ENCODE results near the gene RTL5.

RTL5 gene

DNA sequence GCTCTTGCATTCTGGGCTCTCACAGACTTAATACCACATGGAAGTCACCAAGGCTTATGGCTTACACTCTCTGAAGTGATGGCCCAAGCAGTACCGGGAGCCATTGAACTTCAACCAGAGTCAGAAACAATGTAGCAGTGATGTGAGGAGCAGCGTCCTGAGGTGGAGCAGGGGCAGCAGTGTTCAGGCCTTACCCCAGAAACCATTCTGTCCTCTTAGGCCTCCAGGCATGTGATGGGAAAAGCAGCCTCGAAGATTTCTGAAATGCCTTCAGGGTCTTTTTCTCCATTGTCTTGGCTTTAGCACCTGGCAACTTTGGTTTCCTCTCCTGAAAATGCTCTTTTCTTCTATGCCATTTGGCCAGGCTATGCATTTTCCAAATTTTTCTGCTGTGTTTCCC is 27.1 kb upstream of the RTL5 start:
- no peak for TF ChIP-seq CTCF (conservative IDR thresholded peaks at IDR 0.05; ENCODE audit: low read depth)
- DNase-seq (ENCODE audit: low spot score) = no peak
- ChIA-PET POLR2A (ENCODE audit: low non-redundant PET) (no interaction called here), CTCF (no interaction called here)
- no peak overlapping the region for H3K27ac ChIP-seq

DNA sequence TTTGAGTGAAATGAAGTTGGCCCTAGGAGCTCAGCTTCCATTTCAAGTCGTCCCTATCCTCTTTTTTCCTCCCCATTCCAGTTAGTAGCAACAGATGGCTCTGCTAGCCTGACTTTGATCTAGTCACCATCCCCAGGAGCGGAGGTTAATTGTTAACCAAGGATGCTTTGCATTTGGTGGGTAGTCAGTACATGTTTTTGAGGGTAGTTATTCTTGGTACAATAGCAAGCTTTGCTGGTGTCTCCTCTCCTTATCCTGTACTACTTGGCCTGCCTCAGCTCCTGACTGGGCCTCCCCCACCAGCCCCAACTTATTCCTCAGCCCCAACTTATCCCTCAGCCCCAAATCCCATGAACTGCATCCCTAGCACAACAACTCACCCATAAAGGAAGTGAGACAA is 14.8 kb upstream of the RTL5 start:
- no peak overlapping the region for H3K27ac ChIP-seq
- ChIA-PET CTCF (no interaction called here), POLR2A (ENCODE audit: low non-redundant PET) (no interaction called here)
- no peak for TF ChIP-seq CTCF (conservative IDR thresholded peaks at IDR 0.05; ENCODE audit: low read depth)
- no peak for DNase-seq (ENCODE audit: low spot score)

DNA sequence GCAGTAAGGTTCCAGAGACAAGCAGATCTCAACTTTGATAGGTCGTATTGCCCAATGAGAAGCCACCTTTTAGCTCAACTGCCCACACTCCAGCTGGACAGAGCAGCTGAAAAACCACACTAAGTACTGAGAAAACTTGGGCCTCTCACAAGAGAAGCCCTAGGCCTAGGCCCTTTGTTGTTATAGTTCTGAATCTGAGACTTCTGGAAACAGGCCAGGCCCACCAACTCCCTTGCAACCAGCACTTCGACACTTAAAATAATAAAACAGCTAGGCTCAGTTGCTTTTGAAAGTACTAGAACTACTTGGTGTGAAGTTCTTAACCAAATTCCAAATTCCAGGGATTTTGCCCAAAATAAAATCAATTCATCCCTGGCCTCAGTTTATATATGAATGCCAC is 13.5 kb upstream of the RTL5 start:
- TF ChIP-seq CTCF (conservative IDR thresholded peaks at IDR 0.05; ENCODE audit: low read depth) = no peak
- ChIA-PET CTCF (interaction anchor here (0.5 kb wide), 1 partner anchor 170 kb away, joined by 3 read pairs; no protein-coding TSS in a partner anchor), POLR2A (ENCODE audit: low non-redundant PET) (no interaction called here)
- no peak overlapping the region for H3K27ac ChIP-seq
- no peak for DNase-seq (ENCODE audit: low spot score)

GRCh38 chrX:72143609-72143907 is 11.8 kb upstream of the RTL5 start:
- TF ChIP-seq CTCF (conservative IDR thresholded peaks at IDR 0.05; ENCODE audit: low read depth) = no peak
- ChIA-PET POLR2A (ENCODE audit: low non-redundant PET) (no interaction called here), CTCF (no interaction called here)
- H3K27ac ChIP-seq = no peak overlapping the region
- DNase-seq (ENCODE audit: low spot score) = no peak

GRCh38 chrX:72142794-72143608 is 11.3 kb upstream of the RTL5 start:
- ChIA-PET POLR2A (ENCODE audit: low non-redundant PET) (no interaction called here), CTCF (no interaction called here)

DNA sequence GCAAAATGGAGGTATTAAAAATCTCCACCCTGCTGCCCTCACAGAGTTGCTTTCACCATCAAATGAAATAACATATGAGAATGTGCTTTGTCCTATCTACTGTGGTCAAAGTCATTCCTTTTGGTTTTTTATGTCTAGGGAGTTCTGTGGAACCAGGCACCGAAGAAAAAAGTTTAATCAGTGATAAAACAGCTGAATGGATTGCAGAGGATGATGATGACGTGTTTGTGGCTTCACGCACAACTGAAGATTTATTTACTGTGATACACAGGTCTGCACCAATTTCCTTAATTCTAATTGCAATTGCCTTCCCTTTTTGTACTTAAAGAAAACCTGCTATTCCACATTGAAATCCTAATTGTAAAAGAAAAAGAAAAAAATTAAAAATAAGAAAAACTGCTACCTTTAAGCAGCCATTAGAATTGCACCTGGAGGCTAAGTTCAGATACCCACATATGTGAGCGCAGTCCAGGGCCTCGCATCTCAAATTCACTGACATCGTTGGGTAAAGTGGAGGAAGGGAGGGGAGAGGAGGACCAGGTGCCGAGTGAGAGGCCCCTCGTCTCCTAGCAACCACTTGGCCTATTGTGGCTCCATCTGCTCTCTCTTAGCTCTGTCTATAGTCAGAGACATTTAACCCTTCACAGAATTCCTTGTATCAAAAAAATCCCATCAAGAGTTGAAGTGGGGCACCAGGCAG is 10.5 kb upstream of the RTL5 start:
- no peak for DNase-seq (ENCODE audit: low spot score)
- no peak overlapping the region for H3K27ac ChIP-seq
- TF ChIP-seq CTCF (conservative IDR thresholded peaks at IDR 0.05; ENCODE audit: low read depth) = no peak
- CTCF ChIA-PET = interaction anchor here (0.6 kb wide), 1 partner anchor 1787 kb away, joined by 5 read pairs; no protein-coding TSS in a partner anchor
- POLR2A ChIA-PET (ENCODE audit: low non-redundant PET) = no interaction called here

More at GRCh38 chrX:72142794-72143608, 11.3 kb upstream of the RTL5 start:
- no peak for TF ChIP-seq CTCF (conservative IDR thresholded peaks at IDR 0.05; ENCODE audit: low read depth)
- no peak for DNase-seq (ENCODE audit: low spot score)
- H3K27ac ChIP-seq = no peak overlapping the region
